GM12891 (cell line): ENCODE results near the gene PTTG1IP2.

Experiments
- POLR2A ChIP-seq: IDR thresholded peaks from 2 replicates; pipeline ENCODE4 v1.6.1; 2011; ENCODE audit warnings: low read depth, low read length, control low read depth
- POLR2AphosphoS5 ChIP-seq: IDR thresholded peaks from 2 replicates; pipeline ENCODE4 v1.6.1; 2011; ENCODE audit warnings: low read depth, low read length, control low read depth
- SPI1 ChIP-seq: IDR thresholded peaks from 2 replicates; pipeline ENCODE4 v1.6.1; 2011; ENCODE audit warnings: low read depth, low read length, control low read depth
- TAF1 ChIP-seq: IDR thresholded peaks from 2 replicates; pipeline ENCODE4 v1.6.1; 2011; ENCODE audit warnings: low read depth, low read length, control low read depth

DNA sequence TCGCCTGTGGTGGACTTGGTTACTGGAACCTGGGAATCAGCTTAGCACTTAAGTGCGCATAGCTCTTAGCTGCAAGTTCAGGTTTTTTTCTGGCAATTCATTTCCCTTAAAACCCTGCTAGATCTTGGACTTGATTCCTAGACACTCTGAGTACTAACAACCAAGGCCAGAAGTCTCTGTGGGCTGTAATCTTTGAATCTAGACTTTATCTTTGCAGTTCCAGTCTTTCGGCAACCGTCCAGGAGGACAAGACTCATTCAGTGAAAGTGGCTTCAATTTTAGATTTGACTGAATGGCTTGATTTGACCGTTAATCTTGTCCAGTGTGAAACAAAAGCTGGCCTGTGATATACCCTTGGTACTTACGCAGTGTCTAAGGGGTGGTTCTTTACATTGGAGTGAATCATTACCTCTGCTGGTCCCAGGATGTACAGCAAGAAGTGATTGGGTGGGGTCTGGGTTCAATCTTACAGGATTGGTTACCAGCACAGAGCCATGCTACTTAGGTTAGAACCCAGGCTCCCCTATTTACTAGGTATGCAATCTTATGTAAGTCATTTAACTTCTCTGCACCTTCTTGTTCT is 16.4 kb downstream of the PTTG1IP2 start:
- TF ChIP-seq POLR2A (no peak), POLR2AphosphoS5 (no peak), TAF1 (no peak), SPI1 (no peak)
